Suprapubic skin (tissue), 3 donors: ENCODE data around the gene SPATA32.

ENCODE experiments used
- POLR2A ChIP-seq, 2 donors: fragments of 450-650 bp; IDR thresholded peaks; one replicate each; pipeline ENCODE4 v1.6.1; 2017; ENCODE audit warnings: antibody characterized with exemption in 2 of 2, mild to moderate bottlenecking in 2 of 2, moderate library complexity in 2 of 2
- TF ChIP-seq, protein P1 (sequence below), 2 donors: fragments of 200-600 bp in 1 of 2; fragments of 450-650 bp in 1 of 2; sonication (generic) in 1 of 2; IDR thresholded peaks; one replicate each; pipeline ENCODE4 v1.5.1; 2016 to 2019; ENCODE audit warnings: antibody characterized with exemption in 2 of 2, mild to moderate bottlenecking in 1 of 2, moderate library complexity in 1 of 2

DNA sequence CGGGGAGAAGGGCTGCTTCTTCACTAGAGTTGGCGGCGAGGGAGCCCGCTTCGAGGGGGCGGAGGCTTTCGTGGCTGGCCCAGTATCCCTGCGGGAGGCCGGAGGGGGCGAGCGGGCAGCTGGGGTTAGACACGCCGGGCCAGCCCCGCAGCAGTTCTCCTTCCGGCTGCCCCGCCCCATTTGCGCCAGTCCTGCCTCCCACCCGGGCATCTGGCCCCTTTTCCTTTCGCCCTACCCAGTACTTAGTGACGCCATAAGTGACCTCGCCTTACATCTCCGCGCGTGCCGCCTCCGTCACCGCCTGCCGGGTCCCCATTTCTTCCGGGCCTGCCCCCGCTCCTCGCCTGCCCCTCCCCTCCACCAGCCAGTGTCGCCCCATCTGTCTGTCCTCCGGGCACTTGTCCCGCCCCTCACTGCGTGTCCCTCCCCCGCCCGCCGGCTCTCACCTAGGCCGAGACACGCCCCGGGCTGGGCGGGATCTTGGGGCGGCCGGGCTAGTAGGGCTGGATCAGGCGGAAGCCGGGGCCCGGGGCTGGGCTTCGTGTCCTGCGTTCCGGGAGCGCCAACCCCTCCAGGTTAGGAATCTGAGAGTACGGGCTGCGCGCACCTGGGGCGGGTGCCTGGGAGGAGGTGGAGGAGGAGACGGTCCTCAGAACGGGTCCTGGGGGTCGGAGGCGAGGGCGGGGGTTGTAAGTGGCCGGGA, 14.3 kb downstream of the SPATA32 start:
- TF ChIP-seq, protein P1, sequence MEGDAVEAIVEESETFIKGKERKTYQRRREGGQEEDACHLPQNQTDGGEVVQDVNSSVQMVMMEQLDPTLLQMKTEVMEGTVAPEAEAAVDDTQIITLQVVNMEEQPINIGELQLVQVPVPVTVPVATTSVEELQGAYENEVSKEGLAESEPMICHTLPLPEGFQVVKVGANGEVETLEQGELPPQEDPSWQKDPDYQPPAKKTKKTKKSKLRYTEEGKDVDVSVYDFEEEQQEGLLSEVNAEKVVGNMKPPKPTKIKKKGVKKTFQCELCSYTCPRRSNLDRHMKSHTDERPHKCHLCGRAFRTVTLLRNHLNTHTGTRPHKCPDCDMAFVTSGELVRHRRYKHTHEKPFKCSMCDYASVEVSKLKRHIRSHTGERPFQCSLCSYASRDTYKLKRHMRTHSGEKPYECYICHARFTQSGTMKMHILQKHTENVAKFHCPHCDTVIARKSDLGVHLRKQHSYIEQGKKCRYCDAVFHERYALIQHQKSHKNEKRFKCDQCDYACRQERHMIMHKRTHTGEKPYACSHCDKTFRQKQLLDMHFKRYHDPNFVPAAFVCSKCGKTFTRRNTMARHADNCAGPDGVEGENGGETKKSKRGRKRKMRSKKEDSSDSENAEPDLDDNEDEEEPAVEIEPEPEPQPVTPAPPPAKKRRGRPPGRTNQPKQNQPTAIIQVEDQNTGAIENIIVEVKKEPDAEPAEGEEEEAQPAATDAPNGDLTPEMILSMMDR (IDR thresholded peaks at IDR 0.05) = no peak
- no peak for TF ChIP-seq POLR2A (IDR thresholded peaks at IDR 0.05)
